Measurements from ENCODE around the gene PITPNB.
A peak's percentile ranks its signal among the peaks of the same experiment; 100 is the strongest.

The PITPNB gene

GRCh38 chr22:27875951-27876350 lies 43.1 kb downstream of the PITPNB start:
- Mint-ChIP-seq H3K27ac (peak overlapping the region in 1 of 2 donors; percentile 34), H3K9me3 (no peaks in the 10 kb centered on the region), H3K27me3 (no peaks in the 10 kb centered on the region), H3K4me3 (no peak overlapping the region), H3K4me1 (peaks cover 49% of the 10 kb centered on the region)
- no peak for DNase-seq
- ATAC-seq: peak; percentile 70

- Mint-ChIP-seq H3K9me3 (no peaks in the 10 kb centered on the region), H3K4me3 (no peak overlapping the region), H3K4me1 (peaks cover 54% of the 10 kb centered on the region), H3K27ac (peak overlapping the region; percentile 6 to 49), H3K27me3 (no peaks in the 10 kb centered on the region)
- ATAC-seq: no peak
- no peak for DNase-seq
These were observed 44.3 kb downstream of the PITPNB start for GRCh38 chr22:27874764-27875163.

GRCh38 chr22:27874185-27874584 lies 44.9 kb downstream of the PITPNB start:
- Mint-ChIP-seq H3K4me1 (peaks cover 59% of the 10 kb centered on the region), H3K27ac (no peak overlapping the region), H3K4me3 (no peak overlapping the region), H3K9me3 (no peaks in the 10 kb centered on the region), H3K27me3 (no peaks in the 10 kb centered on the region)
- DNase-seq (no peak), ATAC-seq (no peak)

GRCh38 chr22:27873472-27873871 lies 45.6 kb downstream of the PITPNB start:
- Mint-ChIP-seq H3K27ac (peak overlapping the region in 1 of 2 donors; percentile 27), H3K9me3 (no peaks in the 10 kb centered on the region), H3K27me3 (no peaks in the 10 kb centered on the region), H3K4me3 (no peak overlapping the region), H3K4me1 (peaks cover 59% of the 10 kb centered on the region)
- DNase-seq: no peak
- no peak for ATAC-seq

- Mint-ChIP-seq H3K4me3 (no peak overlapping the region), H3K4me1 (peaks cover 59% of the 10 kb centered on the region), H3K9me3 (no peaks in the 10 kb centered on the region), H3K27ac (no peak overlapping the region), H3K27me3 (no peaks in the 10 kb centered on the region)
- ATAC-seq (no peak), DNase-seq (no peak)
These were observed 46.6 kb downstream of the PITPNB start for GRCh38 chr22:27872488-27872887.

GRCh38 chr22:27871306-27872014 lies 47.6 kb downstream of the PITPNB start:
- no peak for ATAC-seq
- Mint-ChIP-seq H3K4me3 (no peak overlapping the region), H3K27me3 (no peaks in the 10 kb centered on the region), H3K27ac (no peak overlapping the region), H3K9me3 (no peaks in the 10 kb centered on the region), H3K4me1 (peaks cover 62% of the 10 kb centered on the region)
- DNase-seq: no peak

- peaks cover 62% of the 10 kb centered on the region for H3K4me1 Mint-ChIP-seq
- H3K27me3 Mint-ChIP-seq: no peaks in the 10 kb centered on the region
- H3K4me3 Mint-ChIP-seq: no peak overlapping the region
- ATAC-seq (no peak), DNase-seq (no peak)
- H3K27ac Mint-ChIP-seq: no peak overlapping the region
- no peaks in the 10 kb centered on the region for H3K9me3 Mint-ChIP-seq
These were observed 48.5 kb downstream of the PITPNB start for GRCh38 chr22:27870234-27871191.

- ATAC-seq (no peak), DNase-seq (no peak)
- H3K27ac Mint-ChIP-seq: peak overlapping the region in 1 of 2 donors; percentile 70
- H3K4me3 Mint-ChIP-seq: no peak overlapping the region
- H3K4me1 Mint-ChIP-seq: peaks cover 51% of the 10 kb centered on the region
- no peaks in the 10 kb centered on the region for H3K27me3 Mint-ChIP-seq
- no peaks in the 10 kb centered on the region for H3K9me3 Mint-ChIP-seq
These were observed 50.2 kb downstream of the PITPNB start for GRCh38 chr22:27868732-27869282.

GRCh38 chr22:27867953-27868731 lies 50.9 kb downstream of the PITPNB start:
- ATAC-seq: peak; percentile 82
- H3K4me1 Mint-ChIP-seq: peaks cover 51% of the 10 kb centered on the region
- H3K4me3 Mint-ChIP-seq: peak overlapping the region in 1 of 2 donors; percentile 3
- no peaks in the 10 kb centered on the region for H3K9me3 Mint-ChIP-seq
- no peaks in the 10 kb centered on the region for H3K27me3 Mint-ChIP-seq
- peak overlapping the region; percentile 56 to 70 for H3K27ac Mint-ChIP-seq
- DNase-seq: no peak

- peaks cover 51% of the 10 kb centered on the region for H3K4me1 Mint-ChIP-seq
- DNase-seq (peak in 1 of 2 donors; percentile 35), ATAC-seq (peak; percentile 93)
- H3K27me3 Mint-ChIP-seq: no peaks in the 10 kb centered on the region
- H3K27ac Mint-ChIP-seq: peak overlapping the region; percentile 34 to 86
- H3K9me3 Mint-ChIP-seq: no peaks in the 10 kb centered on the region
- peak overlapping the region; percentile 35 to 77 for H3K4me3 Mint-ChIP-seq
These were observed 51.7 kb downstream of the PITPNB start for GRCh38 chr22:27867085-27867952.

- Mint-ChIP-seq H3K4me1 (peaks cover 51% of the 10 kb centered on the region), H3K27ac (peak overlapping the region; percentile 59 to 86), H3K9me3 (no peaks in the 10 kb centered on the region), H3K27me3 (no peaks in the 10 kb centered on the region), H3K4me3 (peak overlapping the region; percentile 35 to 43)
- DNase-seq (no peak), ATAC-seq (no peak)
These were observed 52.6 kb downstream of the PITPNB start for GRCh38 chr22:27866135-27867084.

GRCh38 chr22:27865496-27865895 lies 53.6 kb downstream of the PITPNB start:
- ATAC-seq: no peak
- H3K27ac Mint-ChIP-seq: peak overlapping the region in 1 of 2 donors; percentile 59
- H3K4me1 Mint-ChIP-seq: peaks cover 51% of the 10 kb centered on the region
- H3K4me3 Mint-ChIP-seq: peak overlapping the region in 1 of 2 donors; percentile 19
- H3K27me3 Mint-ChIP-seq: no peaks in the 10 kb centered on the region
- no peaks in the 10 kb centered on the region for H3K9me3 Mint-ChIP-seq
- no peak for DNase-seq

- ATAC-seq (no peak), DNase-seq (no peak)
- peaks cover 34% of the 10 kb centered on the region for H3K4me1 Mint-ChIP-seq
- no peak overlapping the region for H3K4me3 Mint-ChIP-seq
- H3K27ac Mint-ChIP-seq: peak overlapping the region in 1 of 2 donors; percentile 42
- no peaks in the 10 kb centered on the region for H3K27me3 Mint-ChIP-seq
- no peaks in the 10 kb centered on the region for H3K9me3 Mint-ChIP-seq
These were observed 55.5 kb downstream of the PITPNB start for GRCh38 chr22:27863556-27863955.

Measured in stimulated activated naive CD8-positive, alpha-beta T cell treated with anti-CD3 and anti-CD28 coated beads, Interleukin-15, amount 100 ng/mL, for 72 hours (primary cell).